Adipocyte (in vitro differentiated cells): ENCODE measurements around the gene GAN.

Experiments used
- DNase-seq: peaks from one replicate; pipeline ENCODE4 v3.0.0-alpha.2; 2015; ENCODE audit warnings: low read depth
- H3K27me3 ChIP-seq: replicated peaks from 2 replicates; pipeline ENCODE4 v1.7.0; 2013; ENCODE audit warnings: mild to moderate bottlenecking, low read length, moderate library complexity; ENCODE audit not compliant: control insufficient read depth, insufficient read depth
- H3K36me3 ChIP-seq: 2 replicates; pipeline ENCODE4 v1.7.0; 2013; ENCODE audit warnings: low read length, mild to moderate bottlenecking, moderate library complexity; ENCODE audit not compliant: control insufficient read depth, insufficient read depth, severe bottlenecking
- H3K4me1 ChIP-seq: 2 replicates; pipeline ENCODE4 v1.7.0; 2013; ENCODE audit warnings: mild to moderate bottlenecking, low read length, moderate library complexity; ENCODE audit not compliant: control insufficient read depth, insufficient read depth
- H3K4me3 ChIP-seq: 2 replicates; pipeline ENCODE4 v1.7.0; 2013; ENCODE audit warnings: mild to moderate bottlenecking, low read length, moderate library complexity
- H3K9ac ChIP-seq: 2 replicates; pipeline ENCODE4 v1.7.0; 2013; ENCODE audit warnings: mild to moderate bottlenecking, low read length, moderate library complexity
- H3K9me3 ChIP-seq: 2 replicates; pipeline ENCODE4 v1.7.0; 2013; ENCODE audit warnings: mild to moderate bottlenecking, low read length, moderate library complexity; ENCODE audit not compliant: control insufficient read depth

The GAN gene

DNA sequence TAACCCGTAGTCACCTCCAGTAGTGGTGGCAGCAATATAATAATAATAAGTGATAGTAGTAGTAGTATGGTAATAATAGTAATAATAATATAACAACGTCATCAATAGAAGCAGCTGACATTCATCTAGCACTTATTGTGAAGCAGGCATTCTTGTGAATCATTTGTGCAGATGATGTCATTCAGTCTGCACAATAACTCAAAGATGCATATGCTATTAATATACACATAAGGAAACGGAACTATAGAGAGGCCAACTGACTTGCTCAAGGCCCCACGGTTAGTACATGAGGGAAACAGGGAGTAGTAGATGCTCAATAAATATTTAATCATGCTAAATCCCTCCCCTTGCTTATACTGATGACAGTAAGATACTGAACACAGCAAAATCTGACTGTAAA, 35.4 kb upstream of the GAN start:
- Histone ChIP-seq H3K9ac (no peak overlapping the region), H3K9me3 (no peaks in the 10 kb centered on the region), H3K27me3 (no peaks in the 10 kb centered on the region), H3K4me3 (no peak overlapping the region), H3K36me3 (no peaks in the 10 kb centered on the region), H3K4me1 (no peaks in the 10 kb centered on the region)
- DNase-seq = peak; percentile 25

DNA sequence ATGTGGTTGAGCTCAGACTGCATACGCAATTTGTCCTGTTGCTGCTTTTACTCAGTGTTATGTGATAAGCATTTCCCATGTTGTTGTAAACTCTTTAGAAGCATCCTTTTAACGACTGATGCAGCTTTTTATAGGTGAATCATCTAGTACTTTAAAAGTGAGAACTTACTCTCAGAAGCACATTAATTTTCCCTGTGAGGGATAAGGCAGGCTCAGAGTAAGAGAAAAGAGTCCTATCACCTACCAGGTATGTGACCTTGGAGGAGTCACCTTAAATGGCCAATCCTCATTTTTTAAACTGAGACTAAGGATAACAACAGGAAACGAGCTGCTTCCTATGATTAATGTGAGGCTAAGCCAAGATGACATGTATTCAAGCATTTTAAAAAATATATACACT, 34.4 kb upstream of the GAN start:
- H3K9me3 ChIP-seq = no peaks in the 10 kb centered on the region
- H3K4me1 ChIP-seq = no peaks in the 10 kb centered on the region
- no peak overlapping the region for H3K4me3 ChIP-seq
- DNase-seq = no peak
- H3K36me3 ChIP-seq = no peaks in the 10 kb centered on the region
- no peak overlapping the region for H3K9ac ChIP-seq
- no peaks in the 10 kb centered on the region for H3K27me3 ChIP-seq

DNA sequence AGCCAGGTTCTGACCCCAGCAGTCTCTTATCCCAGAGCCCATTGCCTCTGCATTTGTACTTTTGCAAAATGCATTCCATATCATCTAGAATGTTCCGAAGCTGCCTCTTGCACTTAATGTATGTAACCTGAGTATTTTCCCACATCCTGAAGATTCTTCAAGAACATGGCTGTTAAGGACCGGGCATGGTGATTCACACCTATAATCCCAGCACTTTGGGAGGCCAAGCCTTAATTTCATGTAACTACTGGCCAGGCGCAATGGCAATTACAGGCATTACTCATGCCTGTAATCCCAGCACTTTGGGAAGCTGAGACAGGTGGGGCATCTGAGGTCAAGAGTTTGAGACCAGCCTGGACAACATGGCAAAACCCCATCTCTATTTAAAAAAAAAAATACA, 31.7 kb upstream of the GAN start:
- Histone ChIP-seq H3K9ac (no peak overlapping the region), H3K4me3 (no peak overlapping the region), H3K9me3 (no peaks in the 10 kb centered on the region), H3K27me3 (no peaks in the 10 kb centered on the region), H3K4me1 (no peaks in the 10 kb centered on the region), H3K36me3 (no peaks in the 10 kb centered on the region)
- no peak for DNase-seq

- Histone ChIP-seq H3K36me3 (no peaks in the 10 kb centered on the region), H3K9me3 (no peaks in the 10 kb centered on the region), H3K4me1 (no peaks in the 10 kb centered on the region), H3K27me3 (no peaks in the 10 kb centered on the region), H3K4me3 (no peak overlapping the region), H3K9ac (no peak overlapping the region)
- no peak for DNase-seq
Observed at GRCh38 chr16:81284995-81285600, 29.7 kb upstream of the GAN start.

DNA sequence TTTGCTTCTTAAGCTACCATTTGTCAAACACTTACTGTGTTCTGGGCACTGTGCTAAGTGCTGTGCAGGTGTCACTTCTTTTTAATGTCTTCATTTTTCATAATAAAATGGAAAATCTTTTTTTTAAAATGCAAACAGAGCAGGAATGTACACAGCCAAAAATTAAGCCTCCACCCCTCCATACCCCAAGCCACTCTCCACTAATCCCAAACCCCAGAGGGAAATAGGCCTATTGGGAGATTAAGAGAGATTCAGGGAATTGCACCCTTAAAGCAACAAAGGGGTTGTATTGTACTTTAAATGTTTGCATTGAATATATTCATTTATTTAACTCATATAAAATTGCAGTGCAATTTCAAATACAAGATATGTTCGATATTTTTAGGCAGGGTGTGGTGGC, 28.6 kb upstream of the GAN start:
- H3K4me3 ChIP-seq = no peak overlapping the region
- no peaks in the 10 kb centered on the region for H3K4me1 ChIP-seq
- no peak for DNase-seq
- H3K36me3 ChIP-seq = no peaks in the 10 kb centered on the region
- no peaks in the 10 kb centered on the region for H3K9me3 ChIP-seq
- H3K9ac ChIP-seq = no peak overlapping the region
- H3K27me3 ChIP-seq = no peaks in the 10 kb centered on the region

DNA sequence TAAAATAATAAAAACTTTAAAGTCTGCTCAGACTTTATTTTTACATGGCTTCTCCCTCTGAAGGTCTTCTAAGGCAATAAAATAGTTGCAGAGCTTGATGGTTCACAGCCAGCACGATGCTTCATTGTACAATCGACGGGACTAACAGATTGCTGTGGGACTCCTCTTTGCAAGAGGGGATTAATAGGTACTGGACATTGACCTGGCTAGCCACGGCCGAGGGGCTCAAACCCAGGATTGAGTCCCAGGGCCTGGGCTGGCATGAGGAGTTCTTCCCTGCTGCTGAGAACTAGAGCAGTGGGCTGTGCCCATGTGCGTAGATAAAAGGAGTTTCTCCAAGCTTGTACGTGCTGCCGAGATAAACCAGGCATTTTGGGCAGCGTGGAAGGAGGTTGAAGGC, 23.6 kb upstream of the GAN start:
- Histone ChIP-seq H3K4me1 (no peaks in the 10 kb centered on the region), H3K9me3 (no peaks in the 10 kb centered on the region), H3K9ac (no peak overlapping the region), H3K4me3 (no peak overlapping the region), H3K36me3 (no peaks in the 10 kb centered on the region), H3K27me3 (no peaks in the 10 kb centered on the region)
- DNase-seq = no peak

GRCh38 chr16:81292936-81293335, 21.8 kb upstream of the GAN start:
- H3K27me3 ChIP-seq = no peaks in the 10 kb centered on the region
- H3K36me3 ChIP-seq = no peaks in the 10 kb centered on the region
- DNase-seq = no peak
- no peaks in the 10 kb centered on the region for H3K4me1 ChIP-seq
- no peak overlapping the region for H3K9ac ChIP-seq
- no peak overlapping the region for H3K4me3 ChIP-seq
- H3K9me3 ChIP-seq = no peaks in the 10 kb centered on the region

DNA sequence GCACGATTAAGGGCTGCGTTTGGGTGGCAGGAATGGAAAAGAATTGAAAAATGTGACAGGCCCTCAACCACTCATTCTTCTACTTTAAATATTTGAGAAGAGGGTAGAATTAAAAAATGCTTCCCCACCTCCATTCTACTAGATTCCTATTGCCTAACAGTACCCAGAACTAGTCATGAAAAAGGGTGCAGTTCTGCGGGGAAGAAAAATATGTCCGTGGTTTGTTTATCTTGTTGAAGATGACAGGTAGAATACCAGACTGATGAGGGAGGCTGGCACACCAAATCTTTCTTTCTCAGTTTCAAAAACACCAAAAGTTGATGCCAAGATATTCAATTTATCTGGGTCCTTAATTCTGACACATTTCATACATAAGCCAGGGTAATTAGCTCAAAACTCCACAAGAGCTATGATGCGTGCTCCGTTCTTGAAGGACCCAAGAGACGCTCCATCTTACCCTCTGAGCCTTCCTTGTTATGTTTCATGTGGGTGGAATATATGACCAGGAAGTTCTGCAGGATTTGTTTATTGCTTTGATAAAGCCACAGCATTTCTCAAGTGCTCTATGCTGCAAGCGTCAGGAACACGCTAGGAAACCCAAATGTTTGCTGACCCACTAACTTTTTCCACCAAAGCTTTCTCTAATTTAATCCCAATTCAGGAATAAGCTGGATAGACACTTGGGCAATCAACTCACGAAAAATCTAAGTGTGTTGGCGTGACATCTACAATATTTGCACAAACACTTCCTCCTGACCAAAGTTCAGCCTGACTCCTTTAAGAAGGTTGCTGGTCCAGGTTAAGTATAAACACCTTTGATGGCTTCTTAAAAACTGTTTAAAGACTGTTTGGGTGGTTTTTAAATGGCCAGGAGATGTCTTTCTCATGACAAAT, 20.6 kb upstream of the GAN start:
- H3K4me1 ChIP-seq = no peaks in the 10 kb centered on the region
- no peaks in the 10 kb centered on the region for H3K36me3 ChIP-seq
- no peaks in the 10 kb centered on the region for H3K27me3 ChIP-seq
- peak; percentile 46 for DNase-seq
- H3K9ac ChIP-seq = no peak overlapping the region
- H3K4me3 ChIP-seq = no peak overlapping the region
- no peaks in the 10 kb centered on the region for H3K9me3 ChIP-seq

GRCh38 chr16:81296631-81297030, 18.1 kb upstream of the GAN start:
- DNase-seq = no peak
- Histone ChIP-seq H3K4me3 (no peak overlapping the region), H3K9ac (no peak overlapping the region), H3K4me1 (no peaks in the 10 kb centered on the region), H3K27me3 (no peaks in the 10 kb centered on the region), H3K9me3 (no peaks in the 10 kb centered on the region), H3K36me3 (no peaks in the 10 kb centered on the region)

- no peak for DNase-seq
- Histone ChIP-seq H3K36me3 (no peaks in the 10 kb centered on the region), H3K4me3 (no peak overlapping the region), H3K4me1 (no peaks in the 10 kb centered on the region), H3K9ac (no peak overlapping the region), H3K27me3 (no peaks in the 10 kb centered on the region), H3K9me3 (no peaks in the 10 kb centered on the region)
Observed at GRCh38 chr16:81307770-81308169, 7.0 kb upstream of the GAN start.

- H3K27me3 ChIP-seq = no peaks in the 10 kb centered on the region
- H3K9me3 ChIP-seq = no peaks in the 10 kb centered on the region
- DNase-seq = no peak
- no peak overlapping the region for H3K4me3 ChIP-seq
- H3K4me1 ChIP-seq = peaks cover 10% of the 10 kb centered on the region
- H3K36me3 ChIP-seq = no peaks in the 10 kb centered on the region
- no peak overlapping the region for H3K9ac ChIP-seq
Observed at GRCh38 chr16:81310045-81310644, 4.6 kb upstream of the GAN start.
